Head of caudate nucleus (tissue), 42 donors: ENCODE data around the gene DDX17.
"Not testable (repeated sequence)": the region's sequence is repeated elsewhere in the genome, so short reads cannot be mapped to it uniquely, and the experiment has no call there.

Experiments
- DNase-seq, 42 donors: peaks; one replicate each; pipeline versions ENCODE4 v3.0.0 to v3.0.0-alpha.2; 2020 to 2021; ENCODE audit warnings: mixed read lengths in 7 of 42
- intact Hi-C: fragments of 100-400 bp; cut with DNase I; formaldehyde crosslinking; loops from one replicate; pipeline ENCODE4 v1.15.0; 2022

The DDX17 gene

DNA sequence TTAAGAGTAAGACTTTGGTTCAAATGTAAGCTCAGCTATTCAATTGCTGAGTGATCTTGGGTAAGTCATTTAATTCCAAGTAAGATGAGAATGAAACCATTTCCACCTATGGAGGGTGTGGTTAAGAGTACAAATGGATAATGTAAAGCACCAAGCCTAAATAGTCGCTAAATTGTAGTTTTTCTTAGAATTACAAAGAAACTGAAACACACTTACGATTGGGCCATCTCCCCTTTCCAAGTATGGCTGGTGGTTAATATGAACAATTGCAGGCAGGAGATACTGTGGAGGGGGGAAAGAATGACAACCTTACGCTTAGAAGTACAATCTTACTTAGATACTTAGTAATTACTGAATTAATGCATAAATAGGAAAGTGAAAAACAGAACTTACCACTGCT lies 8.2 kb downstream of the DDX17 start:
- intact Hi-C loops, result no loop called here
- no peak for DNase-seq

- intact Hi-C loops, result no loop called here
- no peak for DNase-seq
Observed at GRCh38 chr22:38494939-38495338, 11.2 kb downstream of the DDX17 start.

DNA sequence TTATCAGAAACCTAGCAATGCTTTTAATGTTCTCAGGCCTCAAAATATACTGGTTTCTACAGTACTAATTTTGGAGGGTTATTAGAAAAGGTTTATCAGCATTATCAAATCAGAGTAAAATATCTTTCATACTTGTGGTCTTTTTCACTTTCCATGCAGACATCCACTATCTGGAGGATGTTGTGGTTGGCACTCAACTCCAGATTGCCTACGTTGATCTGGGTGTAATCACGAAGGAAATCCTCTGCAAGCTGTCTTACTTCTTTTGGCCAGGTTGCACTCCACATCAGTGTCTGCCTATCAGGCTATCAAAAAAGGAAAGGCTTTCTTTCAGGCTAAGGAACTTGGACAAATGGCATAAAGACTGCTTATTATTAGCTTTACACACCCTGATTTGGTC lies 11.6 kb downstream of the DDX17 start:
- no peak for DNase-seq

DNA sequence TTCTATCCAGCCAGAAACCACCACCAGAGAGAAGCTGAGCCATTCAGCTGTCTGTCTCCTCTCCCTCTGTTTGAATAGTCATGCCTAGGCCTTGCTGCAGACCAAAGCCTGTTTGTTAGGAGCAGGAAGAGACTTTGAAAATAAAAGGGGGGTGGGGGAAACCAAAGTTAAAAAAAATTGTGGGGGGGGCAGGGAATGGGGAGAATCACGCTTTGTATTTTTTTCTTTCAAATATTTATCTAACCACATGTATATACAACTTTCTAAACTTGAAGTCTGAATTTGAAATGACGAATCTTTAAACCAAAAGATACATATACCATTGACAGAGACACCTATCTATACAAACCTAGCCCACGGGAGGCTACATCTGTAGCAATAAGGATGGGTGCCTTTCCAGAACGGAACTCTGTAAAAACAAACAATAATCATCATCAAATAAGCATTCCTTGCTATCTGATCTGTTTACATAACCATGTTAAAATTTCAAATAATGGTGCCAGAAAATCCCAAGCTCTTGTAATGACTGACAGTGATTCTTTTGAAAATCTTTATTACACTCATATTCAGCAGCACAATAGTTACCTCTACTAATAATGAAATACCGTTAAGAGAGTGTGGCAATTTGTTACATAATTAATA lies 14.3 kb downstream of the DDX17 start:
- intact Hi-C loops, result no loop called here
- no peak for DNase-seq

More for the DNA sequence above, 11.6 kb downstream of the DDX17 start:
- intact Hi-C loops, result no loop called here

- peak in 25 of 42 donors; percentile 19 to 81 (median 49) for DNase-seq
- intact Hi-C loops, result no loop called here
Observed at GRCh38 chr22:38490915-38491314, 15.2 kb downstream of the DDX17 start.

GRCh38 chr22:38490475-38490874 lies 15.6 kb downstream of the DDX17 start:
- DNase-seq, result no peak
- intact Hi-C loops, result no loop called here

DNA sequence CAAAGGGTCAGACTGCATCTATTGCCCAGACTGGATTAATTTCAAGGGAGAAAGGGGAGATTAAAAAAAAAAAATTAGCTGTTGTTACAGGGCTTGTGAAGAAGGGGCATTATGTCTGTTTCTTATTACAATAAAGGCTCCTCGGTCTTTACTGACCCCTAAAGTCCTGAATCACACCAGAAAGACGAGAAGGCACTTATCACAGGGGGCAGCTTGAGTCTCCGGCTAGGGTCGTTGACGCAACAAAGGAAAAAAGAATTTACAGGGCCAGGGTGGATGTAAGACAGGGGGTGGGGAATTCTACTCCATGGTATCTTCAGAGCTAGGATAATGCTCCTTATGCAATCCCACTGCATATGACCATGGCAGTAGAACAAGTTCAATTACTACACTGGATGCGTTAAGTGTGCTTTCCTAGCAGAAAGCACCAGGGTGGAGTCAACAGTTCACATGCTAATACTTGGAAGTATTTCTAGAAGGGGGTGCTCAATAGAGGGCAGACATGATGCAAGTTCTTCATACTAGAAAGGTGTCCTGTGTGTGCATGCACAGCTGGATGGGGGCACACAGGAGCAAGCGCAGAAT lies 16.5 kb downstream of the DDX17 start:
- peak in 1 of 42 donors; percentile 19 for DNase-seq
- intact Hi-C loops, result no loop called here

DNA sequence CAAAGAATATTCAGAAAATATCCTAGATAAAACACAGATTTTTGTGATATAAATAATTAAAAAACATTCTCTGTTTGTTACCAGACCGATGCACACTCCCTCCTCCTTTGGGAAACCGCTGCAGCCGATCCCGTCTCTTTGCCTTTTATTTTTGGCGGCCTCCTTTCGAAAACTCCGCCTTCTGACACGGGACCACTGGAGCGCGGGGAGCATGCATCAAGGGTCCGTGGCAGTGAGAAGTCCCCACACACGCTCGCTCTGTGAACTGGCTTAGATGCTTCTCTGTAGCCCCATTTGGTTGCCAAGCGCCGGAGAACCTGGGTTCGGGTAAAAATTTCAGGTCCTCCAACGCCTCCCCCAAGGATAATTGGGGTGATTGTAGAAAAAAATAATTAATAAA lies 17.0 kb downstream of the DDX17 start:
- DNase-seq, result peak in 2 of 42 donors; percentile 19 to 30
- intact Hi-C loops, result no loop called here

GRCh38 chr22:38487946-38488345 lies 18.2 kb downstream of the DDX17 start:
- DNase-seq, result peak in 19 of 42 donors; percentile 10 to 80 (median 35)
- intact Hi-C loops, result no loop called here

DNA sequence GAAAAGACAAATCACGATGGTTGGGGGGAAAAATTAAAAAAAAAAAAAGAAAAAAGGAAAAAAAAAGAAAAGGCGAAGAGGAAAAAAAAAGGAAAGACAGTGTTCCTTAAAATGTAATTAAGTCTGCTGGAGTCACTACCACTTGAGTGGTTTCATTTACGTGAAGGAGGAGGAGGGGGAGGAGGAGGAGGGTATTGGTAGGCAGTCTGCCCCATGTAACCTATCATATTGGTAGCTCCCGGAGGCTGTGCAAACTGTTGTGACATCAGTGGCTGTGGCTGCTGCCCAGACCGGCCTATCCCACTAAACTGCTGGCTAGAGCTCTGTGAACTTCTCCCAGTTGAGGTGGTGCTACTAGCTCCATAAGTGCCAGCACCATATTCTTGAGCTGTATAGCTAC lies 20.3 kb downstream of the DDX17 start:
- intact Hi-C loops, result no loop called here
- DNase-seq, result no peak

DNA sequence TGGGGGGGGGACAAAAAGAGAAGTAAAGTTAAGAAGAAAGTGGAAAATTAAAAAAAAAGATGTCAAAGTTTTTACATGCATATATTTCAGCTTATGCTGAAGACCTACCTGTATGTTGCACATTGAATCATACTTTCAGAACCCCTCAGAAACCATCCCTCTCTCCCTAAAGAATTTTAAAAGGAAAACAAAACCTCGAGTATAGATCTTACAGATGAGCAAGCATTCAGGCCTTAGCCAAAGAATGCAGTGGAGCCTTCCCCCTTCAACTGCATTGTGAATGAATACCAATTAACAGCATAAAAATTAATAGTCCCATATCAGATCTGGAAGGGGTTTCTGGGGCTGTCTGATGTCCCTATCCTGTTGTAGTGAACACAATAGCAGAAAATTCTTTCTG lies 21.9 kb downstream of the DDX17 start:
- DNase-seq, result no peak
- intact Hi-C loops, result no loop called here

GRCh38 chr22:38482662-38483308 lies 23.3 kb downstream of the DDX17 start:
- no peak for DNase-seq
- intact Hi-C loops, result no loop called here

DNA sequence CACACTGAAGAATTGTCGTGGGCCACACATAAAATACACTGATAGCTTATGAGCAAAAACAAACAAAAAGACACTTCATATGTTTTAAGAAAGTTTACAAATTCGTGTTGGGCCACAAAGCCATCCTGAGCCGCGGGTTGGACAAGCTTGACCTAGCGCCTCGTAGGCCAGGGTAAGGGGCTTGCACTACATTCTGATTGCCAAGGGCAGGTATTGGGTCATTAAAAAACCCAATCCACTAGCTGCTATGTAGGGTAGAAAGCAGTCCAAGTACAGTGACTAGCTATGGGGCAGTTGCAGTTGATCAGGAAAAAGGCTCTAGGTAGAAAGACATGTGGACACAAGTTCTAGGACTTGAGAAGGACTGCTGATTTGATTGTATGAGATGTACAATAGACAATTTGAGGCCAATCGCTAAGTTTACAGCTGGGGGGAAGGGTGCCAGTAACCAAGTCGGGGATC lies 24.2 kb downstream of the DDX17 start:
- DNase-seq, result peak in 2 of 42 donors; percentile 33 to 37
- intact Hi-C loops, result no loop called here

GRCh38 chr22:38481162-38481870 lies 24.8 kb downstream of the DDX17 start:
- DNase-seq, result no peak
- intact Hi-C loops, result no loop called here

- intact Hi-C loops, result no loop called here
- peak in 2 of 42 donors; percentile 11 to 16 for DNase-seq
Observed at GRCh38 chr22:38479096-38479837, 26.8 kb downstream of the DDX17 start.

GRCh38 chr22:38477585-38477984 lies 28.5 kb downstream of the DDX17 start:
- peak in 3 of 42 donors; percentile 4 to 9 (median 5) for DNase-seq
- intact Hi-C loops, result no loop called here

- peak in 34 of 42 donors; percentile 30 to 85 (median 56) for DNase-seq
- intact Hi-C loops, result no loop called here
Observed at GRCh38 chr22:38474003-38474607, 32.0 kb downstream of the DDX17 start.

GRCh38 chr22:38471237-38471636 lies 34.9 kb downstream of the DDX17 start:
- DNase-seq, result peak in 7 of 42 donors; percentile 1 to 18 (median 9)
- intact Hi-C loops, result no loop called here

- intact Hi-C loops, result not testable (repeated sequence)
- DNase-seq, result peak in 5 of 42 donors; percentile 2 to 25 (median 9)
Observed at GRCh38 chr22:38470179-38470578, 35.9 kb downstream of the DDX17 start.
